Suprapubic skin (tissue), 4 donors: Measurements from ENCODE around the gene ANKMY1. TPM values are rescaled to one million over a fixed set of nuclear protein-coding genes. Genes with fewer than 3 reads are reported as not detected.

ENCODE experiments used
- DNase-seq, 2 donors: peaks; one replicate each; pipeline ENCODE4 v3.0.0-alpha.2; 2019; ENCODE audit warnings: low spot score in 2 of 2
- H3K27ac ChIP-seq: fragments of 200-600 bp; sonication (generic); one replicate; pipeline ENCODE4 v1.5.1; 2019
- H3K27me3 ChIP-seq: fragments of 200-600 bp; sonication (generic); one replicate; pipeline ENCODE4 v1.5.1; 2019
- H3K36me3 ChIP-seq: fragments of 200-600 bp; sonication (generic); one replicate; pipeline ENCODE4 v1.5.1; 2019
- H3K4me1 ChIP-seq: fragments of 200-600 bp; sonication (generic); one replicate; pipeline ENCODE4 v1.5.1; 2019
- H3K4me3 ChIP-seq: fragments of 200-600 bp; sonication (generic); one replicate; pipeline ENCODE4 v1.5.1; 2019; ENCODE audit warnings: mild to moderate bottlenecking
- H3K9me3 ChIP-seq: fragments of 200-600 bp; sonication (generic); one replicate; pipeline ENCODE4 v1.5.1; 2019
- CTCF ChIP-seq, 2 donors: fragments of 200-600 bp in 1 of 2; fragments of 450-650 bp in 1 of 2; sonication (generic) in 1 of 2; IDR thresholded peaks; one replicate each; pipeline ENCODE4 v1.5.1; 2016 to 2019; ENCODE audit warnings: antibody characterized with exemption in 2 of 2, mild to moderate bottlenecking in 1 of 2, moderate library complexity in 1 of 2
- EP300 ChIP-seq: sonication (generic); formaldehyde crosslinking; IDR thresholded peaks from one replicate; pipeline ENCODE4 v1.6.1; 2017; ENCODE audit warnings: antibody characterized with exemption
- POLR2A ChIP-seq, 2 donors: fragments of 450-650 bp; IDR thresholded peaks; one replicate each; pipeline ENCODE4 v1.6.1; 2017; ENCODE audit warnings: antibody characterized with exemption in 2 of 2, mild to moderate bottlenecking in 2 of 2, moderate library complexity in 2 of 2
- POLR2AphosphoS5 ChIP-seq, 3 donors: sonication (generic); formaldehyde crosslinking; IDR thresholded peaks; one replicate each; pipeline ENCODE4 v1.6.1; 2017; ENCODE audit warnings: antibody characterized with exemption in 3 of 3
- WGBS: methylation state at CpG from one replicate; pipeline ENCODE4 v1.1.5; 2018; 5-methylcytosine and 5-hydroxymethylcytosine counted together
- total RNA-seq, 4 donors: library from RNA; depleted of rRNA; stranded (reverse); fragments of >200 nt; gene quantifications; one replicate each; pipeline ENCODE4 v1.1.0, GENCODE V29; 2016

Gene ANKMY1
- total RNA-seq, 4 donors from 2014 or later: 12.2 to 52.1 (median 23.0) TPM

- Histone ChIP-seq H3K36me3 (peaks cover 3% of the 10 kb centered on the region), H3K27me3 (no peaks in the 10 kb centered on the region), H3K4me3 (peak overlapping the region; percentile 98), H3K27ac (peak overlapping the region; percentile 8), H3K9me3 (no peaks in the 10 kb centered on the region), H3K4me1 (peaks cover 51% of the 10 kb centered on the region)
- 84% methylated on average over 3 of the region's 4 CpGs for WGBS
- TF ChIP-seq POLR2A (IDR thresholded peaks at IDR 0.05): no peak
- no peak for TF ChIP-seq POLR2AphosphoS5 (IDR thresholded peaks at IDR 0.05)
- TF ChIP-seq EP300: no peak
- no peak for TF ChIP-seq CTCF (IDR thresholded peaks at IDR 0.05)
- no peak for DNase-seq
Measured at GRCh38 chr2:240584486-240585031, 26.8 kb upstream of the ANKMY1 start.

GRCh38 chr2:240583774-240584173 lies 26.0 kb upstream of the ANKMY1 start:
- WGBS: 88% methylated on average over 4 of the region's 4 CpGs
- Histone ChIP-seq H3K4me3 (no peak overlapping the region), H3K4me1 (peaks cover 59% of the 10 kb centered on the region), H3K27ac (no peak overlapping the region), H3K9me3 (no peaks in the 10 kb centered on the region), H3K36me3 (no peaks in the 10 kb centered on the region), H3K27me3 (no peaks in the 10 kb centered on the region)
- DNase-seq: no peak
- TF ChIP-seq POLR2A (IDR thresholded peaks at IDR 0.05) (no peak), CTCF (IDR thresholded peaks at IDR 0.05) (no peak), EP300 (no peak), POLR2AphosphoS5 (IDR thresholded peaks at IDR 0.05) (no peak)

GRCh38 chr2:240582781-240583180 lies 25.0 kb upstream of the ANKMY1 start:
- Histone ChIP-seq H3K36me3 (peaks cover 8% of the 10 kb centered on the region), H3K4me3 (no peak overlapping the region), H3K27ac (no peak overlapping the region), H3K27me3 (no peaks in the 10 kb centered on the region), H3K4me1 (peaks cover 59% of the 10 kb centered on the region), H3K9me3 (no peaks in the 10 kb centered on the region)
- no peak for DNase-seq
- TF ChIP-seq POLR2AphosphoS5 (IDR thresholded peaks at IDR 0.05) (no peak), EP300 (no peak), POLR2A (IDR thresholded peaks at IDR 0.05) (no peak), CTCF (IDR thresholded peaks at IDR 0.05) (no peak)
- WGBS: 88% methylated on average over 3 of the region's 3 CpGs

DNA sequence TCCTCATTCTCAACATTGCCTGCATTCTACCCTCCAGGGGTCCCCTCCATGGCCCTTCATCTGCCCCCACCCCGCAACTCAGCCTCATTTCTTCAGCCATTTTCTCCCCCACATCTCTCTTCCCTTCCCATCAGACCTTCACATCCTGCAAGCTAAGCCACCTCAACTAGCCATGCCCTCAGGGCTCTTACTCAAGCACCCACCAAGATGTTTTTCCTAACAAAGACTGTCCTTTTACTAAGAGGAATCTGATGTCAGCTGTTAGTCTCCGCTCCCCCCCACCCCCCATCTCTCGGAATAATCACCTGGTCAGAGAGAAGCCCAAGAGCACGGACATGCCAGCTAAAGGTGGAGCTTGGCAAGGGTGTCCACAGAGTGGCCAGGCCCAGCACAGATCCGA lies 24.0 kb upstream of the ANKMY1 start:
- DNase-seq: no peak
- no peak for TF ChIP-seq POLR2AphosphoS5 (IDR thresholded peaks at IDR 0.05)
- no peak for TF ChIP-seq CTCF (IDR thresholded peaks at IDR 0.05)
- no peak for TF ChIP-seq POLR2A (IDR thresholded peaks at IDR 0.05)
- no peak for TF ChIP-seq EP300
- H3K4me3 ChIP-seq: no peak overlapping the region
- WGBS: 97% methylated on average over 5 of the region's 5 CpGs
- H3K4me1 ChIP-seq: peaks cover 57% of the 10 kb centered on the region
- no peaks in the 10 kb centered on the region for H3K27me3 ChIP-seq
- H3K36me3 ChIP-seq: peaks cover 18% of the 10 kb centered on the region
- no peak overlapping the region for H3K27ac ChIP-seq
- no peaks in the 10 kb centered on the region for H3K9me3 ChIP-seq

DNA sequence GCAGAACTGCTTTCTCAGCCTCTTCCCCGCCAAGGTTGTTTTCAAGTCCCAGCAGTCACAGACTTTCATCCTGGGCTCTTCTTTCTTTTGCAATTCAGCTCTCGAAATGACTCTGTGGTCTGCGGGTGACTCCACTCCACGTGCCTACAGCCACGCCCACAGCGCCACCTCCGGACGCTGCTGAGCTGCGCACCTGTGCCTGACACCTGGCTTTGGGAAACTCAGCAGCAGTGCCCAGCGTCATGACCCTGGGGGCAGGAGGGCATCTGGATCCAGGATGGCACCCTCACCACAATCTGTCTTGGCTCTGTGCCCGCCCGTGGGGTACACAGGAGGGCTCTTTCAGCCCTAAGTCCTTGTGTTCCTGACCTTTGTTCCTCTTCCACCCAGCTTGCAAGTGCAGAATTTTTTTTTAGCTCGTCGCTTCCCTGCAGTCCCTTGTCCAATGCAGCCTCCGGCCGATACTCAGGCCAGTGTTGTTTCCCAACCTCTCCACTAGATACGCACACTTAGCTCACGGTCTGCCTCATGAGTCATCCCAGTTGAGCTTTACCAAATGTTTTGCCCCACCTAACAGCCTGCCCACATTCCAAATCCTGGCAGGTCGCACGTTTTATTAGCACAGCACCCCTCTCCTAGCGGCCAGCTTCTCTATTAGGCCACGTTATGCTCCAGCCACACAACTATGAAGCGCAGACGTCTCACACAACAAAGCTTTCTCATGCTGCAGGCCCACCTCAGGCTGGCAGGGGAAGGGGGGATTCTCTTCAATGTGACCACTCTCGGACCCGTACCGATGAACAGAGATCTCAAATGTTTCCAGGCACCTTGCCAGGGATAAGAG lies 22.2 kb upstream of the ANKMY1 start:
- H3K27ac ChIP-seq: peak overlapping the region; percentile 78
- no peaks in the 10 kb centered on the region for H3K9me3 ChIP-seq
- H3K36me3 ChIP-seq: peaks cover 36% of the 10 kb centered on the region
- DNase-seq: no peak
- H3K4me3 ChIP-seq: no peak overlapping the region
- no peaks in the 10 kb centered on the region for H3K27me3 ChIP-seq
- no peak for TF ChIP-seq POLR2A (IDR thresholded peaks at IDR 0.05)
- no peak for TF ChIP-seq EP300
- peak in 1 of 3 donors; percentile 40 for TF ChIP-seq POLR2AphosphoS5 (IDR thresholded peaks at IDR 0.05)
- TF ChIP-seq CTCF (IDR thresholded peaks at IDR 0.05): peak in 1 of 2 donors; percentile 61
- 36% methylated on average over 26 of the region's 27 CpGs for WGBS
- H3K4me1 ChIP-seq: peaks cover 67% of the 10 kb centered on the region
